B cell (primary cell): ENCODE measurements around the gene OR11G2.

Experiments used
- EZH2 ChIP-seq: IDR thresholded peaks from 2 replicates; pipeline ENCODE4 v1.6.1; 2012; ENCODE audit warnings: borderline replicate concordance, low read depth, mild to moderate bottlenecking, moderate library complexity, low read length; ENCODE audit not compliant: insufficient read depth, poor library complexity, severe bottlenecking
- TF ChIP-seq, protein P1 (sequence below): fragments of 200-600 bp; IDR thresholded peaks from one replicate; pipeline ENCODE4 v1.8.0; 2022; ENCODE audit warnings: antibody characterized with exemption, mild to moderate bottlenecking

- no peak for TF ChIP-seq EZH2
- TF ChIP-seq, protein P1, sequence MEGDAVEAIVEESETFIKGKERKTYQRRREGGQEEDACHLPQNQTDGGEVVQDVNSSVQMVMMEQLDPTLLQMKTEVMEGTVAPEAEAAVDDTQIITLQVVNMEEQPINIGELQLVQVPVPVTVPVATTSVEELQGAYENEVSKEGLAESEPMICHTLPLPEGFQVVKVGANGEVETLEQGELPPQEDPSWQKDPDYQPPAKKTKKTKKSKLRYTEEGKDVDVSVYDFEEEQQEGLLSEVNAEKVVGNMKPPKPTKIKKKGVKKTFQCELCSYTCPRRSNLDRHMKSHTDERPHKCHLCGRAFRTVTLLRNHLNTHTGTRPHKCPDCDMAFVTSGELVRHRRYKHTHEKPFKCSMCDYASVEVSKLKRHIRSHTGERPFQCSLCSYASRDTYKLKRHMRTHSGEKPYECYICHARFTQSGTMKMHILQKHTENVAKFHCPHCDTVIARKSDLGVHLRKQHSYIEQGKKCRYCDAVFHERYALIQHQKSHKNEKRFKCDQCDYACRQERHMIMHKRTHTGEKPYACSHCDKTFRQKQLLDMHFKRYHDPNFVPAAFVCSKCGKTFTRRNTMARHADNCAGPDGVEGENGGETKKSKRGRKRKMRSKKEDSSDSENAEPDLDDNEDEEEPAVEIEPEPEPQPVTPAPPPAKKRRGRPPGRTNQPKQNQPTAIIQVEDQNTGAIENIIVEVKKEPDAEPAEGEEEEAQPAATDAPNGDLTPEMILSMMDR, result no peak
These were observed 5.2 kb downstream of the OR11G2 start for GRCh38 chr14:20195911-20196310.
